GM10266 (cell line): ENCODE results near the gene CARD8.

Experiments used
- DNase-seq: peaks from one replicate; pipeline ENCODE4 v3.0.0; 2012; ENCODE audit errors: extremely low spot score
- TF ChIP-seq, protein P1 (sequence below): IDR thresholded peaks from 2 replicates; pipeline ENCODE4 v1.5.1; 2012; ENCODE audit warnings: mild to moderate bottlenecking, low read depth; ENCODE audit not compliant: control insufficient read depth, insufficient read depth; ENCODE audit errors: missing control alignments

CARD8 gene, protein sequence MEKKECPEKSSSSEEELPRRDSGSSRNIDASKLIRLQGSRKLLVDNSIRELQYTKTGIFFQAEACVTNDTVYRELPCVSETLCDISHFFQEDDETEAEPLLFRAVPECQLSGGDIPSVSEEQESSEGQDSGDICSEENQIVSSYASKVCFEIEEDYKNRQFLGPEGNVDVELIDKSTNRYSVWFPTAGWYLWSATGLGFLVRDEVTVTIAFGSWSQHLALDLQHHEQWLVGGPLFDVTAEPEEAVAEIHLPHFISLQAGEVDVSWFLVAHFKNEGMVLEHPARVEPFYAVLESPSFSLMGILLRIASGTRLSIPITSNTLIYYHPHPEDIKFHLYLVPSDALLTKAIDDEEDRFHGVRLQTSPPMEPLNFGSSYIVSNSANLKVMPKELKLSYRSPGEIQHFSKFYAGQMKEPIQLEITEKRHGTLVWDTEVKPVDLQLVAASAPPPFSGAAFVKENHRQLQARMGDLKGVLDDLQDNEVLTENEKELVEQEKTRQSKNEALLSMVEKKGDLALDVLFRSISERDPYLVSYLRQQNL

DNA sequence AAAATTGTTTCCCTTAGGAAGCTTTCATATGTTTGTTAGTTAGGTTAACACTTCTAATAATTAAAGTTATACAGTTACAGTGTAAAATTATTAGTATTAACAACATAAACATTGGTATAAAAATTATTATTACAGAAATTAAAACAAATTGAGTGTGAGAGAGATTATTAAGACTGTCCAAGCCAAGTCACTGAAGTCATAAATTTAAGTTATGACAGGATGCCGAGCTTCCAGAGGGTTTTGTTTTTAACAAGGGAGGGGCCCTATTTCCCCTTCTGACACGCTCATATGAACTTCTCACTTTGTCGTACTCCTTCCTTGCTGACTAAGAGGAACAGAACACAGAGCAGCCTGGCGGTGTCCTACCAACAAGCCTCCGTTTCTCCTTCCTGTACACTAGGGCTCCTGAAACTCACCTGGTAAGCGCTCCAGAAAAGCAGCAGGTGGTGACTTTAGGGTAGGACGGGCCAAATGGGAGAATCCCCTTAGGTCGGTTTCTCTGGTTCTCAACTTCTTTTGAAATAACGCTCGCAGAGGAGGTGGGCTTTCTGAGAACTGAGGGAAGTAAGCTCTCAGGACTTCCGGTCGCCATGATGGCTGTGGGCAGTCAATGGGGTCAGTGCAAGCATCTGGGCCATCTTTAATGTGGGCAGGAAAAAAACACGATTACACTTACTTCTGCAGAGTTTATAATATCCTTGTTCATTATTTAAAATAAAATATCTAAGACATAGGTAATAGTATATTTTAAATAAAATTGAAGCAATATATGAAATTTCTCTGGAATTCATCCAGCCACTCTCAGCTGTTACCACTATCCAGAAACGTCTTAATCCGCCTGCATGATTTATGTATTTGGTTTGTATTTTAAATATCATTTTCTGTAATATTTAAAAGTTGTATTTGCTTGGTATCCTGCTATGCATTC lies at the start of gene CARD8:
Gene CARD8, minus strand, starts transcription at position 537 of the 928 bp plus-strand sequence. CDS start 14,892 bp downstream, outside the sequence.
- TF ChIP-seq, protein P1, sequence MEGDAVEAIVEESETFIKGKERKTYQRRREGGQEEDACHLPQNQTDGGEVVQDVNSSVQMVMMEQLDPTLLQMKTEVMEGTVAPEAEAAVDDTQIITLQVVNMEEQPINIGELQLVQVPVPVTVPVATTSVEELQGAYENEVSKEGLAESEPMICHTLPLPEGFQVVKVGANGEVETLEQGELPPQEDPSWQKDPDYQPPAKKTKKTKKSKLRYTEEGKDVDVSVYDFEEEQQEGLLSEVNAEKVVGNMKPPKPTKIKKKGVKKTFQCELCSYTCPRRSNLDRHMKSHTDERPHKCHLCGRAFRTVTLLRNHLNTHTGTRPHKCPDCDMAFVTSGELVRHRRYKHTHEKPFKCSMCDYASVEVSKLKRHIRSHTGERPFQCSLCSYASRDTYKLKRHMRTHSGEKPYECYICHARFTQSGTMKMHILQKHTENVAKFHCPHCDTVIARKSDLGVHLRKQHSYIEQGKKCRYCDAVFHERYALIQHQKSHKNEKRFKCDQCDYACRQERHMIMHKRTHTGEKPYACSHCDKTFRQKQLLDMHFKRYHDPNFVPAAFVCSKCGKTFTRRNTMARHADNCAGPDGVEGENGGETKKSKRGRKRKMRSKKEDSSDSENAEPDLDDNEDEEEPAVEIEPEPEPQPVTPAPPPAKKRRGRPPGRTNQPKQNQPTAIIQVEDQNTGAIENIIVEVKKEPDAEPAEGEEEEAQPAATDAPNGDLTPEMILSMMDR: no peak
- DNase-seq: peak; percentile 62

DNA sequence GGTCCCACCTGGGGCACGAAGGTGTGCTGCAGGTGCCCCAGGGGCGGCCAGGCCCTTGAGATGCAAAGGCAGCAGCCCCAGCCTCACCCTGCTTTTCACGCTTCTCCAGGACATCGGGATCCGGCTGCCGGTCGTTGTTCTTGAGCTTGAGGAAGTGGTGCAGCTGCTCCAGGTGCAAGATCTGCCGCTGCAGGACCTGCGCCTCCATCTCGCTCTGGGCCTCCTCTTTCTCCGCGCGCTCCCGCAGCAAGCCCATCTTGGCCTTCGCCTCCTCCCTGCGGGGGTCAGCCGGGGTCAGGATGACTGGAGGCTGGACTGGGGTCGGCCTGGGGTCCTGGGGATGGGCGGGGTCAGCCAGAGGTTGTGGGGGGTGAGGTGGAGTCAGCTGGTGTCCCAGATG lies 48.2 kb upstream of the CARD8 start:
- TF ChIP-seq, protein P1: no peak
- DNase-seq: no peak

DNA sequence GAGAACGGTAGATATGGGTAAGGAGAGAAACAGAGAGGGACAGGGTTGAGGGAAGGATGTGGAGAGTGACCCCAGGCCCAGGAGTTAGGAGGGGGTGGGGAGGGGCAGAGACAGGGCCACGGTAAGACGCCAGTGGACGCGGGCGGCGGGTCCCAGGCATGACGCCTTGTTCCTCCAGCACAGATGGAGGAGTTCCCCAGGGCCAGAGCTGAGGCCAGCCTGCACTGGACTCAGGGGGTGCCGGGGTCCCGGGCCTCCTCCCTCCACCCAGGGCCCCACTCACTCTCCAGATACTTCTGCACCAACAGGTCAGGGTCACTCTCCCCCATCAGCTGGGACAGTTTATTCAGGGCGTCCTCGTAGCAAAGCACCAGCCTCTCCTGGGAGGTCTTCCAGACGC lies 47.7 kb upstream of the CARD8 start:
- TF ChIP-seq, protein P1: no peak
- DNase-seq: no peak

DNA sequence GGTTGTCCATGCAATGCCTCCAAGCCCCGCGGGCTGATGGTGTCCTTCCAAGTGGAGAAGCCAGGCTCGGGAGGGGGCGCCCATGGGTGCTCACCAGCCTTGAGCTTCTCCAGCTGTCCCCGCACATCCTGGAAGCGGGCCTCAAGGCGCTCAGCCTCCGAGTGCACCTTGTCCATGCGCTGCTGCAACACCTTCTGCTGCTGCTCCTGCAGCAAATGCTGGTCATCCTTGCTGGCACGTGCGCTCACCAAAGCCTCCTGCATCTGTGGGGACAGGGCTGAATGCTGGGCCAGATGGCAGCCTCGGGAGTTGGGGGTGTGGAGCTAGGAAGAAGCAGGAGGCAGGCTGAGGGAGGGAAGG lies 46.9 kb upstream of the CARD8 start:
- TF ChIP-seq, protein P1: no peak
- no peak for DNase-seq

DNA sequence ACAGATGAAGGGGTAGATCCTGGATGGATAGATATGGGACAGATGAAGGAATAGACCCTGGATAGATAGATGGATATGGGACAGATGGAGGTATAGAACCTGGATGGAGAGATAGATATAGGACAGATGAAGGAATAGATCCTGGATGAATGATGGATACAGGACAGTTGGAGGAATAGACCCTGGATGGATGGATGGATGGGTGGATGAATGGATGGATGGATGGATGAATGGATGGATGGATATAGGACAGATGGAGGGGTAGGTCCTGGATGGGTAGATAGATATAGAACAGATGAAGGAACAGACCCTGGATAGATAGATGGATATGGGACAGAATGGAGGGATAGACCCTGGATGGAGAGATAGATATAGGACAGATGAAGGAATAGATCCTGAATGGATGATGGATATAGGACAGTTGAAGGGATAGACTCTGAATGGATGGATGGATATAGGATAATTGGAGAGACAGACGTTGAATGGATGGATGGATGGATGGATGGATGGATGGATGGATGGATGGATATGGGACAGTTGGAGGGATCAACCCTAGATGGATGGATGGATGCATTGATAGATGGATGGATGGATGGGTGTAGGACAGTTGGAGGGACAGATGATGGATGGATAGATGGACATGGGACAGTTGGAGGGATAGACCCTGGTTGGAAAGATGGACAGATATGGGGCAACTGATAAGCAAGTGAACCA lies 46.3 kb upstream of the CARD8 start:
- TF ChIP-seq, protein P1: no peak

DNA sequence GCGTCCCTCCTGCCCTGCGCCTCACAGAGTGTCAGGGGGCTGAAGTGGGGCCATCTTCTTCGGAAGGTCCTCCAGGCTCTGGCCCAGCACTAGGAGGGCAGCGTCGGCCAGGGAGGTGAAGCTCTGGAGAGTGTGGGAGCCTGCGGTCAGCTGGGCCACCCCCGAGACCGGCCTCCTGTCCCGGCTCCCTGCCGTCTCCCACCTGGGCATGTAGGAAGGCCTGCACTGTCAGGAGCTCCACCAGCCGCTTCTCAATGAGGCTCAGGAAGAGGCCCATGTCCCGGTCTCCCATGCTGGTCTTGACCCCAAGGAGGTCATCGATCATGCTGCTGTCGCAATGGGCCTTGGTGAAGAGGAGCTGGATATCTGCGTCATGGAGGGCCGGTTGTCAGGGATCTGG lies 42.3 kb upstream of the CARD8 start:
- DNase-seq: no peak
- TF ChIP-seq, protein P1: no peak

More for the DNA sequence above, 46.3 kb upstream of the CARD8 start:
- DNase-seq: no peak
